ENCODE data around the gene DNAAF1.

DNAAF1 gene

GRCh38 chr16:84124257-84125073, 20.6 kb upstream of the DNAAF1 start:
- no peak for DNase-seq

- DNase-seq = no peak
Observed at GRCh38 chr16:84131117-84131516, 14.0 kb upstream of the DNAAF1 start.

GRCh38 chr16:84132527-84133285, 12.4 kb upstream of the DNAAF1 start:
- no peak for DNase-seq

GRCh38 chr16:84136331-84137125, 8.6 kb upstream of the DNAAF1 start:
- no peak for DNase-seq

GRCh38 chr16:84137287-84137686, 7.8 kb upstream of the DNAAF1 start:
- DNase-seq = no peak

GRCh38 chr16:84137769-84138357, 7.2 kb upstream of the DNAAF1 start:
- no peak for DNase-seq

- DNase-seq = no peak
Observed at GRCh38 chr16:84138500-84138823, 6.6 kb upstream of the DNAAF1 start.

- DNase-seq = peak; percentile 80
Observed at GRCh38 chr16:84138824-84139627, 6.1 kb upstream of the DNAAF1 start.

- DNase-seq = no peak
Observed at GRCh38 chr16:84139628-84140258, 5.4 kb upstream of the DNAAF1 start.

- no peak for DNase-seq
Observed at GRCh38 chr16:84141143-84141670, 3.9 kb upstream of the DNAAF1 start.

- DNase-seq = no peak
Observed at GRCh38 chr16:84143081-84143480, 2.0 kb upstream of the DNAAF1 start.

- no peak for DNase-seq
Observed at GRCh38 chr16:84143784-84144199, 1.3 kb upstream of the DNAAF1 start.

GRCh38 chr16:84144209-84144858, 774 bp upstream of the DNAAF1 start:
- no peak for DNase-seq

GRCh38 chr16:84150926-84151325, 5.8 kb downstream of the DNAAF1 start:
- no peak for DNase-seq

GRCh38 chr16:84153660-84154214, 8.6 kb downstream of the DNAAF1 start:
- no peak for DNase-seq

GRCh38 chr16:84155226-84155625, 10.1 kb downstream of the DNAAF1 start:
- DNase-seq = no peak

- no peak for DNase-seq
Observed at GRCh38 chr16:84155771-84156170, 10.7 kb downstream of the DNAAF1 start.

- DNase-seq = no peak
Observed at GRCh38 chr16:84156342-84156784, 11.3 kb downstream of the DNAAF1 start.

GRCh38 chr16:84159007-84159406, 13.9 kb downstream of the DNAAF1 start:
- DNase-seq = no peak

- DNase-seq = no peak
Observed at GRCh38 chr16:84159800-84160199, 14.7 kb downstream of the DNAAF1 start.

- DNase-seq = no peak
Observed at GRCh38 chr16:84161037-84161436, 15.9 kb downstream of the DNAAF1 start.
